ENCODE data around the gene DLGAP4. TPM values are rescaled to one million over a fixed set of nuclear protein-coding genes. Genes with fewer than 3 reads are reported as not detected.
A peak's percentile ranks its signal among the peaks of the same experiment; 100 is the strongest.

Gene DLGAP4
- total and polyA plus RNA-seq, 2 of the 8 experiments (the other 6 are each of a cell fraction or from before 2014, with no cell fraction given): 41.2 to 57.2 TPM

DNA sequence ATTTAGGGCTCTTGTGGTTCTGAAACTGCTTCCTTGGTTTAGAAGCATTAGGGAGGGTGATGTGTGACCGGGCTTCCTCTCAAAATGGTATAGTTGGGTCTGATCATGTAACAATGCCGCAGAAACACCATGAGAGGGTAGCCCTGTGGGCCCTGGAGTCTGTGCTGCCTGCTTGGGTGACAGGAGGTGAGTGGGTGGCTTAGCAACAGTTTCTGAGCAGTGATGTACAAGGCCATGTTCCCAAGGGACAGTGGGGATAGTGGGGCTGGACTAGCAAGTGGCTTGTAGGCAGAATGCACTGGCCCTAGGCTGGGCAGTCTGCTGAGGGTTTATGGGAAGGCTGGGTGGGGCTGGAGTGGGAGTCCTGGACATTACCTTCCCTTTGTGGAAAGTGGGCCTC, 128.2 kb downstream of the DLGAP4 start:
- FAIRE-seq: no peak

More for the DNA sequence above, 128.2 kb downstream of the DLGAP4 start:
- no peak overlapping the region for H2BK20ac ChIP-seq (ENCODE audit: low read length)
- no peaks in the 10 kb centered on the region for H3K9me3 ChIP-seq (ENCODE audit: insufficient read depth in 2 of 2, low read depth in 1 of 2, low read length in 1 of 2)
- no peak for TF ChIP-seq KDM4A (IDR thresholded peaks at IDR 0.05; ENCODE audit: low read depth, low read length, severe bottlenecking)
- H3K27ac ChIP-seq (ENCODE audit: low read depth, low read length): no peak overlapping the region
- H4K20me1 ChIP-seq (replicated peaks in 1 of 2; ENCODE audit: control insufficient read depth in 1 of 2, insufficient read depth in 2 of 2, low read length in 2 of 2): peaks cover 0 to 5% of the 10 kb centered on the region in 2 experiments
- H2BK12ac ChIP-seq (ENCODE audit: low read depth, low read length): 0 out of 2 replicates have a peak overlapping the region, but pooled peaks have one; percentile 6
- no peaks in the 10 kb centered on the region for H3K79me1 ChIP-seq (ENCODE audit: low read depth, low read length)
- no peak overlapping the region for H3K4me2 ChIP-seq (ENCODE audit: insufficient read depth in 1 of 2, low read depth in 2 of 2, low read length in 2 of 2)
- H3K23ac ChIP-seq (ENCODE audit: insufficient read length): no peak overlapping the region
- H4K91ac ChIP-seq (replicated peaks; ENCODE audit: insufficient read length, low read length): no peak overlapping the region
- no peak overlapping the region for H3K56ac ChIP-seq (replicated peaks; ENCODE audit: insufficient read length, low read depth, low read length)
- H3K14ac ChIP-seq (ENCODE audit: insufficient read length): no peak overlapping the region
- peak overlapping the region; percentile 92; the same call in 1 of the 2 replicates for H2BK15ac ChIP-seq (ENCODE audit: low read length)
- peak overlapping the region; percentile 89; the same call in 1 of the 2 replicates for H2AK5ac ChIP-seq (ENCODE audit: low read depth, low read length)
- H2BK120ac ChIP-seq (replicated peaks; ENCODE audit: low read depth, low read length): no peak overlapping the region
- no peak overlapping the region for H4K8ac ChIP-seq (ENCODE audit: extremely low read depth, insufficient read depth, low read length)
- POLR2A ChIA-PET (ENCODE audit: partially characterized antibody): no interaction called here
- no peak overlapping the region for H3K9ac ChIP-seq (replicated peaks in 1 of 4; ENCODE audit: extremely low read depth in 1 of 4, low read depth in 3 of 4, low read length in 3 of 4)
- no peak overlapping the region for H3K18ac ChIP-seq (ENCODE audit: extremely low read depth, low read length)
- H2AFZ ChIP-seq (ENCODE audit: low read length): no peak overlapping the region
- peaks cover 0 to 6% (median 2%) of the 10 kb centered on the region in 4 experiments; a peak in 3 of 7 replicates for H3K4me1 ChIP-seq (replicated peaks in 1 of 4; ENCODE audit: control insufficient read depth in 3 of 4, insufficient read depth in 4 of 4, low read length in 3 of 4)
- no peak overlapping the region for H2BK5ac ChIP-seq (ENCODE audit: low read depth, low read length)
- no peaks in the 10 kb centered on the region for H3K36me3 ChIP-seq (ENCODE audit: control insufficient read depth in 2 of 4, insufficient read depth in 4 of 4, low read length in 3 of 4)
- CTCF ChIA-PET (ENCODE audit: partially characterized antibody): no interaction called here
- WGBS, 2 experiments (ENCODE audit: extremely low coverage in 1 of 2, insufficient coverage in 1 of 2, insufficient read length in 1 of 2, insufficient replicate concordance in 2 of 2, low coverage in 1 of 2, low lambda C conversion rate in 2 of 2, missing lambda C conversion rate in 1 of 2): 90% methylated on average over 2 of the region's 2 CpGs; no CpG with 5 or more reads in 1 of the 2 experiments
- no peak for DNase-seq (ENCODE audit: low read depth in 1 of 2, low spot score in 2 of 2)
- no peak overlapping the region for H3K4me3 ChIP-seq (ENCODE audit: extremely low read depth in 1 of 4, insufficient read depth in 2 of 4, low read depth in 3 of 4, low read length in 4 of 4)
- H4K5ac ChIP-seq (ENCODE audit: insufficient read length, low read depth, low read length): no peak overlapping the region
- no peak overlapping the region for H3K4ac ChIP-seq (replicated peaks; ENCODE audit: insufficient read length, low read depth, low read length)
- H3K23me2 ChIP-seq (ENCODE audit: low read depth, low read length): 0 out of 2 replicates have a peak, but pooled peaks cover 2% of the 10 kb centered on the region
- H3K79me2 ChIP-seq (ENCODE audit: control insufficient read depth in 1 of 2, insufficient read depth in 2 of 2, low read length in 2 of 2): no peaks in the 10 kb centered on the region
- H3K27me3 ChIP-seq (replicated peaks in 1 of 4; ENCODE audit: control insufficient read depth in 3 of 4, extremely low read depth in 1 of 4, insufficient read depth in 3 of 4, low read length in 3 of 4): peaks cover 0 to 10% (median 5%) of the 10 kb centered on the region in 4 experiments; a peak in 3 of 7 replicates

Measured in H1 (cell line).